DMS53 (cell line): ENCODE measurements around the gene UBB.

Source experiments
- DNase-seq: peaks from one replicate; lab custom pipeline; 2025; lab: John Stamatoyannopoulos, UW

The UBB gene

GRCh38 chr17:16380640-16381495, at the start of gene UBB:
TSS of gene UBB (plus strand) at chr17:16381091. CDS start at chr17:16381908, 817 bp downstream.
- peak; percentile 97 for DNase-seq

GRCh38 chr17:16338391-16338790, 42.5 kb upstream of the UBB start:
- no peak for DNase-seq

- DNase-seq = no peak
Observed at GRCh38 chr17:16339402-16339801, 41.5 kb upstream of the UBB start.

- DNase-seq = peak; percentile 23
Observed at GRCh38 chr17:16339959-16340358, 40.9 kb upstream of the UBB start.

- DNase-seq = no peak
Observed at GRCh38 chr17:16342979-16343378, 37.9 kb upstream of the UBB start.

GRCh38 chr17:16343569-16343968, 37.3 kb upstream of the UBB start:
- DNase-seq = no peak

GRCh38 chr17:16345565-16345964, 35.3 kb upstream of the UBB start:
- no peak for DNase-seq

- DNase-seq = no peak
Observed at GRCh38 chr17:16346721-16347271, 34.1 kb upstream of the UBB start.

GRCh38 chr17:16348586-16348985, 32.3 kb upstream of the UBB start:
- DNase-seq = no peak

GRCh38 chr17:16349431-16349830, 31.5 kb upstream of the UBB start:
- DNase-seq = no peak

GRCh38 chr17:16351831-16352230, 29.1 kb upstream of the UBB start:
- DNase-seq = no peak

- peak; percentile 70 for DNase-seq
Observed at GRCh38 chr17:16352303-16352666, 28.6 kb upstream of the UBB start.

- peak; percentile 66 for DNase-seq
Observed at GRCh38 chr17:16352667-16353316, 28.1 kb upstream of the UBB start.

- DNase-seq = peak; percentile 69
Observed at GRCh38 chr17:16353317-16354174, 27.3 kb upstream of the UBB start, which contains the start of gene CENPV. TSS of gene CENPV (minus strand) at chr17:16353469. CDS start at chr17:16353436, 33 bp downstream.

- DNase-seq = no peak
Observed at GRCh38 chr17:16354585-16354984, 26.3 kb upstream of the UBB start.

GRCh38 chr17:16358394-16358793, 22.5 kb upstream of the UBB start:
- no peak for DNase-seq

GRCh38 chr17:16361874-16362273, 19.0 kb upstream of the UBB start:
- DNase-seq = no peak

GRCh38 chr17:16363749-16364536, 16.9 kb upstream of the UBB start:
- peak; percentile 79 for DNase-seq

- no peak for DNase-seq
Observed at GRCh38 chr17:16364625-16365024, 16.3 kb upstream of the UBB start.

- DNase-seq = peak; percentile 90
Observed at GRCh38 chr17:16371742-16372141, 9.1 kb upstream of the UBB start.
